ENCODE data around the gene FADS1. TPM values are rescaled to one million over a fixed set of nuclear protein-coding genes. Genes with fewer than 3 reads are reported as not detected.

The FADS1 gene
- total RNA-seq, 2 donors from 2014 or later = 50.4 to 56.5 TPM

DNA sequence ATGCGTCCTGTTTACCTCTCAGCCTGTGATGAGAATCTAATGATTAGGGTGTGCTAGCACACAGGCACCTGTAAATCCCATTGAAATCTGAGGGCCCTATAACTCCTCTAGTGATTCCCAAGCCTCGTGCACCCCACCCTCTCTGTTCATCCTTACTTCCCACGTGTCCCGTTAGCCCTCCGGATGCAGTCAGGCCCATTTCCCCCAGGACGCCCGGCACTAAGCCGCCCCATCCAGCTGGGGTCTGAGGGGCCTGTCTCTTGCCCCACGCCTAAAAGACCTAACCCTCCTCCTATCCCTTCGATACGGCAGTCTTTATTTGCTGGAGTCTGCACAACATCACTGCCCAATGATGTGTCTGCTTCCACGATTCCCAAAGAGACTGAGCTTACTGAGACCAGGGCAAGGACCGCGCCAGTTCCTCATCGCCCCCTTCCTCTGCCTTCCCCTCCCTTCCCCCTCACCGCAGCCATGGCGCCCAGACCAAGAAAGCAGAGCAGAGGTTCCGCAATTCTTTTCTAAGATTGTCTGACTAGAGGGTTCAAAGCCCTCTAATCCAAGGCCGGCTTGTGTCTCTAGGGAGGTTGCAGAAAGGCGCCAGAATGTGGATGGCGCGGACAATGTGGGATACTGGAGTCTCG is 10.2 kb upstream of the FADS1 start:
- Mint-ChIP-seq H3K27me3 (no peaks in the 10 kb centered on the region), H3K36me3 (no peaks in the 10 kb centered on the region), H3K4me3 (peak overlapping the region; percentile 74), H3K4me1 (ENCODE audit: low read depth in 2 of 2) (peaks cover 22 to 34% of the 10 kb centered on the region in 2 donors), H3K9me3 (no peaks in the 10 kb centered on the region), H3K27ac (peak overlapping the region; percentile 51 to 87)
- no peak for DNase-seq (ENCODE audit: low spot score)
- ATAC-seq = no peak

DNA sequence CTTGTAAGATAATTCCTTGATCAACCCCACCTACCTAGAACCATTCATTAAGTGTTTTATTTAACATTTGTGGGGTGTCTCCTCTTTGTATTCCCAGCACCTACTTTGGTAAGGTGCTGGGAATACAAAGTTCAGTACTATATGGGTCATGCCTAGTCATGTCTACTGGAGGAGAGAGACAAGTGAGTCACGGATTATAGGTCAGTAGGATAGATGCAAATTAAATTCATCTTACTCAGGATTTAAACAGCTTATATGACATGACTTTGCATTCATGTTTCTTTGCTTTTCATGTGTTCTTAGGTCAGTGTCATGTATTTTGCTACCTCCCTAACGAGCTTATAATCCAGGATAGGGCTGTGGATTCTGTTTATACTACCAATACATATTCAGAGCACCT is 3.4 kb upstream of the FADS1 start:
- DNase-seq (ENCODE audit: low spot score) = no peak
- Mint-ChIP-seq H3K36me3 (no peaks in the 10 kb centered on the region), H3K27me3 (no peaks in the 10 kb centered on the region), H3K9me3 (no peaks in the 10 kb centered on the region), H3K27ac (no peak overlapping the region), H3K4me3 (no peak overlapping the region), H3K4me1 (ENCODE audit: low read depth in 2 of 2) (peaks cover 2 to 8% of the 10 kb centered on the region in 2 donors)
- no peak for ATAC-seq

GRCh38 chr11:61817471-61818202 is 834 bp upstream of the FADS1 start:
- ATAC-seq (no peak), DNase-seq (ENCODE audit: low spot score) (no peak)
- Mint-ChIP-seq H3K4me1 (ENCODE audit: low read depth in 2 of 2) (peaks cover 13 to 21% of the 10 kb centered on the region in 2 donors), H3K27ac (peak overlapping the region in 1 of 2 donors; percentile 87), H3K36me3 (no peaks in the 10 kb centered on the region), H3K27me3 (no peaks in the 10 kb centered on the region), H3K9me3 (no peaks in the 10 kb centered on the region), H3K4me3 (peak overlapping the region; percentile 95)

DNA sequence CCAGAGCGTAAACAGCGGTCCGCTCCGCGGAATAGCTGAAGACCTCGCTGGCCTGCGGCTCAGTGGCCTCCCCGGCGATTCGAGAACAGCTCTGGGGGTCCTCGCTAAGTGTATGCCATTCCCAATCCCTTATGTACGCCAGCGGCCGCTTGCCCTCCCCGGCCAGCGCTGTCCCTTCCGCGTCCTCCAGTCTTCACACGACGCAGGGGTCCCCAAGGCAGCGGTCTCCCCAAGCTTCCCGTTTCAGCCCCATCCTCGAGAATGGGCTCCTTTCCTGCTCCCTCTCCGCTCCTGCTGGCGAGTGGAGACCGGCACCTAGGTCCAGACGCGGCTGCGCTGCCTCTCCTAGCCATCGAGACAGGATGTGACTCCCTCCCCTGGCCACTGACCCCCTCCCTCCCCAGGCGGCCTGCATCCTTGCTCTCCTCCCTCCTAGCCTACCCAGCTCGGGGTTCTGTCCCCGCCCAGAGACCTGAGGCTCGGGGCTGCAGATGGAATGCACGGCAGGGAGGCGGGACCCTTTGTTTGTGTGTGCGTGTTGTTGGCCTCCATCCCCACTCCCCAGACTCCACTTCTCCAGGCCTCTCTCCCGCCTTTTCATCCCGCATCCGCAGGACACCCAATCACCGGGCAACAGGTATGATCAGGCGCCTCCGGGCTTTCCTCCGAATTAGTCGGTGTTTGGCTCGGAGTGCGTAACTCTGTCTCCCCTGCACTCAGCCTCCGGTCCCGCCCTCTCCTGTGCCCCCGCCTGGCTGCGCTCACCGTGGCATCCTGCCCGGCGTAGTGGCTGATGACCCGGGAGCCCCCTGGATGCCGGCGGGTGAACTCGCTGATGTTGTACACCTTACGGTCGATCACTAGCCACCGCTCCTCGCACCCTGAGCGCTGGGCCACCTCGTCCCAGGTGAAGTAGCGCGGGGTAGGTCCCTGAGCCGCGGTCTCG is 740 bp downstream of the FADS1 start:
- Mint-ChIP-seq H3K4me3 (peak overlapping the region; percentile 95), H3K27ac (peak overlapping the region; percentile 83 to 87), H3K4me1 (ENCODE audit: low read depth in 2 of 2) (peaks cover 13 to 21% of the 10 kb centered on the region in 2 donors), H3K9me3 (no peaks in the 10 kb centered on the region), H3K36me3 (no peaks in the 10 kb centered on the region), H3K27me3 (no peaks in the 10 kb centered on the region)
- peak; percentile 59 to 72 for ATAC-seq
- peak; percentile 72 for DNase-seq (ENCODE audit: low spot score)

DNA sequence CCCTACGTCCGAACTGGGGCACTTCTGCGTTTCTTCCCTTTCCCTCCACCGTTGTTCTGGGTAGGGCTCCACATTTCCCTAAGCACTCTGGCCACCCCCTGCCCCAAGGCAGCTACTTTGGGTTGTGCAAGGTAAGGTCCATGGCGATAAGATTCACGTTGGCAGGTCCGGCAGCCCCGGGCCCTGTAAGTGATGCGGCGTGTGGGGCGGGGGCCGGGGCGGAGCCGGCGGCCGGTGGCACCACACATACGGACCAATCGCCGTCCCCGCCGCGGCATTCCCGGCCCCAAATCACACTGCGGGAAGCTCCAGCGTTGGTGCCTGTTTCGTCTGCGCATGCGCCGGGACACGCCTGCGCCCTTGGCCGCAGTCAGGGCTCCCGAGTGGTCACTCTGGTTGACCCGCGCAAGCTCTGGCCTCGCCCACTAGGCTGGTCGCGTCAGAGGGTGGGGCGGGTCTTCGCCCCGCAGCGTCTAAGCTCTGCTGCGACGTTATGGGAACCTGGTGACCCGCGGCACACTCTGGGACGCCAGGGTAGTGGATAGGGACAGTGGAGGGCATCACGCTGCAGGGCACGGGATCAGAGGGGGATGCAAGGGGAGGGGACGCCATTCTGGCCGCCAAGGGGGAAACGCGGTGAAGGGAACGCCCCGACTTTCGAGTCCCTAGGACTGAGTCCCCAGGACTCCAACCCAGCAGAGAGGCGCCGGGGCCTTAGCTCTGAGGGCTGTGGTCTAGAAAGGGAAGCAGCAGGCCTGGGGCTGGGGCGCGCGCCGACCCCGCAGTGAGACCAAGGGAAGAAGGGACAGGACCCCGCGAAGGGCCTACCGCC is 1.6 kb downstream of the FADS1 start:
- ATAC-seq (peak; percentile 74 to 84), DNase-seq (ENCODE audit: low spot score) (peak; percentile 92)
- no peaks in the 10 kb centered on the region for H3K27me3 Mint-ChIP-seq
- no peaks in the 10 kb centered on the region for H3K9me3 Mint-ChIP-seq
- peak overlapping the region; percentile 83 to 87 for H3K27ac Mint-ChIP-seq
- peak overlapping the region; percentile 95 for H3K4me3 Mint-ChIP-seq
- H3K36me3 Mint-ChIP-seq = no peaks in the 10 kb centered on the region
- H3K4me1 Mint-ChIP-seq (ENCODE audit: low read depth in 2 of 2) = peaks cover 13 to 21% of the 10 kb centered on the region in 2 donors

- H3K36me3 Mint-ChIP-seq = no peaks in the 10 kb centered on the region
- peak overlapping the region; percentile 83 to 87 for H3K27ac Mint-ChIP-seq
- no peak for DNase-seq (ENCODE audit: low spot score)
- H3K4me1 Mint-ChIP-seq (ENCODE audit: low read depth in 2 of 2) = peaks cover 13 to 21% of the 10 kb centered on the region in 2 donors
- H3K9me3 Mint-ChIP-seq = no peaks in the 10 kb centered on the region
- H3K27me3 Mint-ChIP-seq = no peaks in the 10 kb centered on the region
- ATAC-seq = no peak
- H3K4me3 Mint-ChIP-seq = peak overlapping the region; percentile 95
These were observed 2.4 kb downstream of the FADS1 start for GRCh38 chr11:61814247-61814957.

GRCh38 chr11:61812736-61813411 is 3.9 kb downstream of the FADS1 start:
- Mint-ChIP-seq H3K27ac (no peak overlapping the region), H3K27me3 (no peaks in the 10 kb centered on the region), H3K4me3 (no peak overlapping the region), H3K36me3 (peaks cover 5% of the 10 kb centered on the region), H3K4me1 (ENCODE audit: low read depth in 2 of 2) (peaks cover 13 to 21% of the 10 kb centered on the region in 2 donors), H3K9me3 (no peaks in the 10 kb centered on the region)
- no peak for DNase-seq (ENCODE audit: low spot score)
- ATAC-seq = no peak

DNA sequence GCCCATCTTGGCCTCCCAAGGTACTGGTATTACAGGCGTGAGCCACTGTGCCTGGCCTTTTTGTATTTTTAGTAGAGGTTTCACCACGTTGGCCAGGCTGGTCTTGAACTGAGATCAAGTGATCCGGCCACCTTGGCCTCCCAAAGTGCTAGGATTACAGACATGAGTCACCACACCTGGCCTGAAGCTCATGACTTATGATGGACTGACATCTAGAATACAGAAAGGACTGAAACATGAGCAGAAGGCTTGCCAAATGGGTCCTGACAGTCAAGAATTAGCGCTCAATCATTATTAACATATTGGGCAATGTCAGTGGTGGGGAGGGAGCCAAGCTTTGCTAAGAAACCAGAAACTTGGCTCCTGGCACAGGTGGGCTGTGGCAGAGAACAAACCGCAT is 5.0 kb downstream of the FADS1 start:
- peaks cover 5% of the 10 kb centered on the region for H3K36me3 Mint-ChIP-seq
- DNase-seq (ENCODE audit: low spot score) = no peak
- H3K27ac Mint-ChIP-seq = no peak overlapping the region
- H3K4me1 Mint-ChIP-seq (ENCODE audit: low read depth in 2 of 2) = peaks cover 13 to 21% of the 10 kb centered on the region in 2 donors
- no peak for ATAC-seq
- no peaks in the 10 kb centered on the region for H3K27me3 Mint-ChIP-seq
- H3K9me3 Mint-ChIP-seq = no peaks in the 10 kb centered on the region
- no peak overlapping the region for H3K4me3 Mint-ChIP-seq

GRCh38 chr11:61810671-61811175 is 6.1 kb downstream of the FADS1 start:
- ATAC-seq (no peak), DNase-seq (ENCODE audit: low spot score) (no peak)
- Mint-ChIP-seq H3K4me3 (no peak overlapping the region), H3K36me3 (peaks cover 5% of the 10 kb centered on the region), H3K27me3 (no peaks in the 10 kb centered on the region), H3K9me3 (no peaks in the 10 kb centered on the region), H3K4me1 (ENCODE audit: low read depth in 2 of 2) (peaks cover 13 to 16% of the 10 kb centered on the region in 2 donors), H3K27ac (no peak overlapping the region)

DNA sequence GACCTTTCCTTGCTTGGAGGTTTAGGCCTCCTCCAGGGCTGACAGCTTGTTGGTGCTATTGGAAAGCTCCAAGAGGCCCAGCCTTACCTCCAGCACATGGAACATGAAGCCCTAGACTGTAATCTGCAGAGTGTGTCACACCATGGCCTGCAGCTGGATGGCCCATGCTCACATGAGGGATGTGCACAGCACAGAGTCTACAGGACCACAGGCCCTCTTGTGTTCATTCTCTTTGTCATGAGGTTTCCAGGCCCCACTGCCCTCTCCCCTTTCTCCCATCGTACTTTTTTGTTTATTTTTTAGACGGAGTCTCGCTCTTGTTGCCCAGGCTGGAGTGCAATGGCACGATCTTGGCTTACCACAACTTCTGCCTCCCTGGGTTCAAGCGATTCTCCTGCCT is 10.0 kb downstream of the FADS1 start:
- Mint-ChIP-seq H3K27me3 (no peaks in the 10 kb centered on the region), H3K4me3 (no peak overlapping the region), H3K36me3 (peaks cover 20% of the 10 kb centered on the region), H3K27ac (peak overlapping the region in 1 of 2 donors; percentile 60), H3K9me3 (no peaks in the 10 kb centered on the region), H3K4me1 (ENCODE audit: low read depth in 2 of 2) (no peaks in the 10 kb centered on the region)
- ATAC-seq (no peak), DNase-seq (ENCODE audit: low spot score) (no peak)

- Mint-ChIP-seq H3K4me3 (no peak overlapping the region), H3K9me3 (no peaks in the 10 kb centered on the region), H3K4me1 (ENCODE audit: low read depth in 2 of 2) (peaks cover 0 to 4% of the 10 kb centered on the region in 2 donors), H3K36me3 (peaks cover 24% of the 10 kb centered on the region), H3K27me3 (no peaks in the 10 kb centered on the region), H3K27ac (peak overlapping the region in 1 of 2 donors; percentile 14)
- ATAC-seq (no peak), DNase-seq (ENCODE audit: low spot score) (no peak)
These were observed 11.7 kb downstream of the FADS1 start for GRCh38 chr11:61805146-61805545.
